Smooth muscle cell (in vitro differentiated cells): ENCODE results near the gene COPE. TPM values are rescaled to one million over a fixed set of nuclear protein-coding genes. Genes with fewer than 3 reads are reported as not detected.

Experiments
- DNase-seq: peaks from one replicate; lab custom pipeline; 2025; ENCODE audit not compliant: unreplicated experiment; lab: John Stamatoyannopoulos, UW
- H2AFZ ChIP-seq: fragments of 200-600 bp; sonication (generic); 2 replicates; pipeline ENCODE4 v1.6.0; 2016; ENCODE audit warnings: antibody characterized with exemption, low read depth, mild to moderate bottlenecking
- H3F3A ChIP-seq: fragments of 200-600 bp; sonication (generic); 2 replicates; pipeline ENCODE4 v1.6.0; 2017; ENCODE audit warnings: antibody characterized with exemption, low read depth
- H3K27ac ChIP-seq: fragments of 200-600 bp; sonication (generic); 2 replicates; pipeline ENCODE4 v1.5.1; 2016; ENCODE audit warnings: low read depth, mild to moderate bottlenecking
- H3K27me3 ChIP-seq: fragments of 200-600 bp; sonication (generic); 2 replicates; pipeline ENCODE4 v1.6.1; 2016; ENCODE audit warnings: low read depth, mild to moderate bottlenecking
- H3K36me3 ChIP-seq: fragments of 200-600 bp; sonication (generic); 2 replicates; pipeline ENCODE4 v1.5.1; 2016; ENCODE audit warnings: low read depth
- H3K4me1 ChIP-seq: fragments of 200-600 bp; sonication (generic); 2 replicates; pipeline ENCODE4 v1.5.1; 2016; ENCODE audit warnings: low read depth
- H3K4me2 ChIP-seq: fragments of 200-600 bp; sonication (generic); 2 replicates; pipeline ENCODE4 v1.6.0; 2016; ENCODE audit warnings: mild to moderate bottlenecking
- H3K4me3 ChIP-seq: fragments of 200-600 bp; sonication (generic); 2 replicates; pipeline ENCODE4 v1.5.1; 2016; ENCODE audit warnings: mild to moderate bottlenecking
- H3K79me2 ChIP-seq: fragments of 200-600 bp; sonication (generic); 2 replicates; pipeline ENCODE4 v1.6.0; 2016; ENCODE audit warnings: low read depth, mild to moderate bottlenecking
- H3K9ac ChIP-seq: fragments of 200-600 bp; sonication (generic); 2 replicates; pipeline ENCODE4 v1.6.0; 2016; ENCODE audit warnings: low read depth
- H3K9me3 ChIP-seq: fragments of 200-600 bp; sonication (generic); replicated peaks from 2 replicates; pipeline ENCODE4 v1.5.1; 2016; ENCODE audit warnings: low read depth
- H4K20me1 ChIP-seq: fragments of 200-600 bp; sonication (generic); 2 replicates; pipeline ENCODE4 v1.6.0; 2016; ENCODE audit warnings: low read depth
- CTCF ChIP-seq: fragments of 200-600 bp; sonication (generic); IDR thresholded peaks from 2 replicates; pipeline ENCODE4 v1.5.1; 2017; ENCODE audit warnings: borderline replicate concordance, mild to moderate bottlenecking, antibody characterized with exemption; ENCODE audit not compliant: insufficient read depth, poor library complexity, severe bottlenecking
- WGBS: methylation state at CpG from one replicate; pipeline ENCODE4 v1.1.7; 2016; ENCODE audit warnings: low lambda C conversion rate; 5-methylcytosine and 5-hydroxymethylcytosine counted together
- polyA plus RNA-seq: library from polyadenylated mRNA; unstranded; fragments of >200 nt; fragmentation: Nextera tagmentation; extraction: Ambion mirVana; gene quantifications from 2 replicates; pipeline ENCODE4 v1.2.1, GENCODE V29; 2016
- total RNA-seq: library from RNA; depleted of rRNA; stranded (reverse); fragments of >200 nt; gene quantifications from 2 replicates; pipeline ENCODE4 v1.2.3, GENCODE V29; 2014

The COPE gene
- total and polyA plus RNA-seq, 2 experiments from 2014 or later, result 236 to 497 TPM

DNA sequence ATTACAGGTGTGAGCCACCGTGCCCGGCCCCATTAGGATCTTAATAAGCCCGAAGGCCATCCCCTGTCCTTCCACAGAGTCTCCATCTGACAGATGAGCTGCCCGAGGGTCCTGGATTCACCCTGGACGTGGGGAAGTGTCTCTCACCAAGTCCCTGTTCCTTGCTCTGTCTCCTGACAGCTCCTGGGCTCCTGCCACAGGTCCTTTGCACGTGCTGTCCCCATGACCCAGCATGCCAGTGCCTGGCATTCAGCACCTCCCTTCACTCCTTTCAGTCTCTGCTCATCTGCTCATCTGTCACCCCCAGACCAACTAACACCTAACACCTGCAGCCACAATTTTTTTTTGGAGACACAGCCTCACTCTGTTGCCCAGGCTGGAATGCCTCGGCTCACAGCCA, 37.7 kb downstream of the COPE start:
- 95% methylated on average over 7 of the region's 7 CpGs for WGBS
- TF ChIP-seq CTCF, result no peak
- Histone ChIP-seq H3K36me3 (no peaks in the 10 kb centered on the region), H3K27ac (no peak overlapping the region), H3K9ac (no peak overlapping the region), H3K4me1 (no peaks in the 10 kb centered on the region), H3K4me3 (no peak overlapping the region), H4K20me1 (no peaks in the 10 kb centered on the region), H3K4me2 (no peak overlapping the region), H3F3A (no peaks in the 10 kb centered on the region), H3K9me3 (no peaks in the 10 kb centered on the region), H3K79me2 (no peaks in the 10 kb centered on the region), H3K27me3 (no peaks in the 10 kb centered on the region), H2AFZ (no peak overlapping the region)
- DNase-seq, result no peak

DNA sequence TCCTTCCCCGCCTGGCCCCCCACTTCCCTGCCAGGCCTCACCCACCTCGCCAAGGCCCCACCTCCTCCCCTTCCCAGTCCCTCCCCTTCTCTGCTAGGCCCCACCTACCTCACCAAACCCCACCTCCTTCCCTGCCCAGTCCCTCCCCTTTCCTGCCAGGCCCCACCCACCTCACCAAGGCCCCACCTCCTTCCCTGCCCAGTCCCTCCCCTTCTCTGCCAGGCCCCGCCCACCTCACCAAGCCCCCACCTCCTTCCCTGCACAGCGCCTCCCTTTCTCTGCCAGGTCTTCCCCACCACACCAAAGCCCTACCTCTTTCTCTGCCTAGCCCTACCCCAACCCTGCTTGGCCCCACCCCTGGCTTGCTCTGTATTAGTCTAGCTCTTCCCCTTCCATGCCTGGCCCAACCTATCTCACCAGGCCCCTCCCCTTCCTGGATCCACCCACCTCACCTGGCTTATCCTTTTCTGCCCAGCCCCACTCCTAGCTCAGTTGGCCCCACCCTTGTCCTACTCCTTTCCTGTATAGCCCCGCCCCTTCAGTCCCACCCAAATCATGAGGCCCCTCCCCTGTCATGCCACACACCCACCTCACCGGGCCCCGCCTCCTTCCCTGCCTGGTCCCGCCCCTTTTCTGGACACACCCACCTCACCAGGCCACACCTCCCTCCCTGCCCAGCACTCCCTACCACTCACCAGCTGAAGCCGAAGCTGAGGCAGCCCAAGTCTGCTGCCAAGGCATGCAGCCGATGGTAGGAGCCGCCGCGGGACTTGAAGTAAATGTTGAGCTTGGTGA, 39.4 kb downstream of the COPE start:
- DNase-seq, result no peak
- H3K79me2 ChIP-seq, result no peaks in the 10 kb centered on the region
- 79% methylated on average over 8 of the region's 13 CpGs for WGBS
- no peaks in the 10 kb centered on the region for H3K9me3 ChIP-seq
- no peak overlapping the region for H3K27ac ChIP-seq
- no peaks in the 10 kb centered on the region for H3K27me3 ChIP-seq
- H3K36me3 ChIP-seq, result no peaks in the 10 kb centered on the region
- H3K4me3 ChIP-seq, result no peak overlapping the region
- H4K20me1 ChIP-seq, result no peaks in the 10 kb centered on the region
- no peak overlapping the region for H3K9ac ChIP-seq
- TF ChIP-seq CTCF, result no peak
- no peak overlapping the region for H2AFZ ChIP-seq
- no peak overlapping the region for H3K4me2 ChIP-seq
- H3F3A ChIP-seq, result no peaks in the 10 kb centered on the region
- no peaks in the 10 kb centered on the region for H3K4me1 ChIP-seq

GRCh38 chr19:18878858-18879578, 40.2 kb downstream of the COPE start:
- WGBS, result 92% methylated on average over 29 of the region's 34 CpGs

More at GRCh38 chr19:18878858-18879578, 40.2 kb downstream of the COPE start:
- no peak for DNase-seq
- H3K27me3 ChIP-seq, result no peaks in the 10 kb centered on the region
- H3K4me1 ChIP-seq, result no peaks in the 10 kb centered on the region
- H3K4me3 ChIP-seq, result no peak overlapping the region
- no peak overlapping the region for H2AFZ ChIP-seq
- H3K27ac ChIP-seq, result no peak overlapping the region
- H3K9me3 ChIP-seq, result no peaks in the 10 kb centered on the region
- no peaks in the 10 kb centered on the region for H3K36me3 ChIP-seq
- no peaks in the 10 kb centered on the region for H3K79me2 ChIP-seq
- no peaks in the 10 kb centered on the region for H3F3A ChIP-seq
- H4K20me1 ChIP-seq, result no peaks in the 10 kb centered on the region
- TF ChIP-seq CTCF, result no peak
- H3K4me2 ChIP-seq, result no peak overlapping the region
- H3K9ac ChIP-seq, result no peak overlapping the region
